ENCODE results near the gene KHK. TPM values are rescaled to one million over a fixed set of nuclear protein-coding genes. Genes with fewer than 3 reads are reported as not detected.

Gene KHK
- total and polyA plus RNA-seq, 9 of the 15 experiments (the other 6 are each of a cell fraction or from before 2014, with no cell fraction given): 1.5 to 10.7 (median 5.2) TPM

DNA sequence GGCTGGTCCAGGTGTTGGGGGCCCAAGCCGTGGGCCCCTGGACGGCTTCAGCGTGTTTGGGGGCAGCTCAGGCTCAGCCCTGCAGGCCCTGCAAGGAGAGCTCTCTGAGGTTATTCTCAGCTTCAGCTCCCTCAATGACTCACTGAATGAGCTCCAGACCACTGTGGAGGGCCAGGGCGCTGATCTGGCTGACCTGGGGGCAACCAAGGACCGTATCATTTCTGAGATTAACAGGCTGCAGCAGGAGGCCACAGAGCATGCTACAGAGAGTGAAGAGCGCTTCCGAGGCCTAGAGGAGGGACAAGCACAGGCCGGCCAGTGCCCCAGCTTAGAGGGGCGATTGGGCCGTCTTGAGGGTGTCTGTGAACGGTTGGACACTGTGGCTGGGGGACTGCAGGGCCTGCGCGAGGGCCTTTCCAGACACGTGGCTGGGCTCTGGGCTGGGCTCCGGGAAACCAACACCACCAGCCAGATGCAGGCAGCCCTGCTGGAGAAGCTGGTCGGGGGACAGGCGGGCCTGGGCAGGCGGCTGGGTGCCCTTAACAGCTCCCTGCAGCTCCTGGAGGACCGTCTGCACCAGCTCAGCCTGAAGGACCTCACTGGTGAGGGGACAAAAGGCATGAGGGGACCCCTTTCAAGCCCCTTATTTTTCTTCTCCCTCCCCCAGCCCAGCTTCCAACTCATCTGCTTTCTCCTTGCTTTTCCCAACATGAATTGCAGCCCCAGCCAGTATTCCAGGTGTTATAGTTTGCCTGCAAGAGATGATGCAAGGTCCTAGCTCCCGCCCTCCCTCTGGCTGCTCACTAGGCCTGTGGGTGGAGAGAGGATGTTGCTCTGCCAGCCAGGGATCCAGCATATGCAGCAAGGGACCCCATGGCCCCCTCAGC lies 2.9 kb upstream of the KHK start:
- peaks cover 4% of the 10 kb centered on the region for H3K9me1 ChIP-seq (ENCODE audit: control insufficient read depth, insufficient read depth, low read length)
- peak; percentile 73 for TF ChIP-seq ZNF431 (CRISPR knock-in tag; IDR thresholded peaks at IDR 0.05)
- TF ChIP-seq, protein P1, sequence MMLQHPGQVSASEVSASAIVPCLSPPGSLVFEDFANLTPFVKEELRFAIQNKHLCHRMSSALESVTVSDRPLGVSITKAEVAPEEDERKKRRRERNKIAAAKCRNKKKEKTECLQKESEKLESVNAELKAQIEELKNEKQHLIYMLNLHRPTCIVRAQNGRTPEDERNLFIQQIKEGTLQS (IDR thresholded peaks at IDR 0.05): peak; percentile 47; the same call in 1 of the 2 replicates
- TF ChIP-seq, protein P1 (CRISPR knock-in tag; conservative IDR thresholded peaks at IDR 0.05): no peak
- no peak for TF ChIP-seq SRSF9 (IDR thresholded peaks at IDR 0.05; ENCODE audit: borderline replicate concordance, low read depth, low read length)
- TF ChIP-seq POLR2H (tag; IDR thresholded peaks at IDR 0.05; ENCODE audit: low read depth): no peak
- H3K4me3 ChIP-seq: no peak overlapping the region
- H3K79me2 ChIP-seq (ENCODE audit: control insufficient read depth, insufficient read depth, low read length): peaks cover 8% of the 10 kb centered on the region; the same call in 1 of the 3 replicates
- FAIRE-seq: no peak
- 74% methylated on average over 20 of the region's 20 CpGs for WGBS (ENCODE audit: insufficient coverage, low coverage, missing lambda C conversion rate)
- peaks cover 55 to 75% of the 10 kb centered on the region in 2 experiments for H3K4me1 ChIP-seq (replicated peaks in 1 of 2; ENCODE audit: control insufficient read depth in 2 of 2, insufficient read depth in 2 of 2, low read length in 2 of 2)
- H3K27me3 ChIP-seq (ENCODE audit: control insufficient read depth in 2 of 2, insufficient read depth in 2 of 2, low read length in 2 of 2): no peaks in the 10 kb centered on the region
- H3K9ac ChIP-seq (ENCODE audit: insufficient read depth in 1 of 2, low read depth in 2 of 2, low read length in 2 of 2): peak overlapping the region in 1 of 2 experiments; percentile 84; a peak in 2 of 4 replicates
- H4K20me1 ChIP-seq (replicated peaks; ENCODE audit: control insufficient read depth, insufficient read depth, low read length): no peaks in the 10 kb centered on the region
- no TSS peak for BruUV-seq (replicated peaks)
- no peak overlapping the region; the same call in 2 of the 3 replicates for H3K27ac ChIP-seq (ENCODE audit: extremely low read depth, low read depth, low read length)
- H2AFZ ChIP-seq (ENCODE audit: low read depth, low read length): no peak overlapping the region
- intact Hi-C loops (cut with micrococcal nuclease) (loop anchor here (2.0 kb wide), 1 partner anchor 123 kb away; no protein-coding TSS in a partner anchor), in situ Hi-C loops (cut with MboI) (no loop called here)
- ChIA-PET POLR2A (interaction anchor here (0.6 to 2.2 kb wide), 10 partner anchors 12 to 294 kb away, joined by 3 to 6 read pairs (median 3); partner anchors contain the start of gene OST4), CTCF (ENCODE audit: low intra/inter-chr PET ratio) (no interaction called here)
- DNase-seq (ENCODE audit: extremely low read depth in 1 of 4, low spot score in 3 of 4): no peak
- ATAC-seq: no peak
- H3K9me3 ChIP-seq (replicated peaks; ENCODE audit: control insufficient read depth, insufficient read depth, low read depth, low read length): no peaks in the 10 kb centered on the region
- no peaks in the 10 kb centered on the region for H3K36me3 ChIP-seq (ENCODE audit: control insufficient read depth, insufficient read depth, low read length)
- no peak overlapping the region for H3K4me2 ChIP-seq (ENCODE audit: insufficient read depth, low read length)
